GM12878 (cell line): ENCODE measurements around the gene SEMA3D. TPM values are rescaled to one million over a fixed set of nuclear protein-coding genes. Genes with fewer than 3 reads are reported as not detected.

Experiments used
- ATAC-seq: fragments of 200-7000 bp; cut with Tn5 transposase; 3 replicates; pipeline ENCODE4 v1.9.1; 2020; ENCODE audit warnings: mild to moderate bottlenecking, moderate library complexity
- BruUV-seq: library from RNA; stranded (reverse); fragments of 400-500 nt; replicated peaks from 2 replicates; lab custom pipeline; 2021; lab: Mats Ljungman, UMichigan
- CTCF ChIA-PET: fragments of 300-600 bp; sonication (Branson Sonifier 250); formaldehyde crosslinking; extraction: SDS; loops from one replicate; lab custom pipeline; 2021; ENCODE audit warnings: inconsistent platforms; lab: Yijun Ruan, JAX
- POLR2A ChIA-PET: fragments of 350-600 bp; formaldehyde crosslinking; extraction: SDS; loops from one replicate; lab custom pipeline; 2021; ENCODE audit warnings: inconsistent platforms; lab: Charles Lee
- RAD21 ChIA-PET: fragments of 300-600 bp; sonication (Branson Sonifier 250); formaldehyde crosslinking; loops from one replicate; lab custom pipeline; 2023; ENCODE audit warnings: antibody characterized with exemption; ENCODE audit not compliant: unreplicated experiment; lab: Charles Lee
- SMC1A ChIA-PET: fragments of 300-600 bp; sonication (Branson Sonifier 250); formaldehyde crosslinking; loops from one replicate; lab custom pipeline; 2023; ENCODE audit not compliant: unreplicated experiment, uncharacterized antibody; lab: Charles Lee
- DNase-seq: peaks from one replicate; pipeline ENCODE4 v3.0.0-alpha.2; 2011; ENCODE audit warnings: low read depth, low spot score
- FAIRE-seq: peaks from 3 replicates; lab custom pipeline; 2011; peaks lifted over from hg19 to GRCh38; lab: Jason Lieb, UNC
- H2AFZ ChIP-seq: 2 replicates; pipeline ENCODE4 v1.6.0; 2011; ENCODE audit warnings: low read depth, low read length, control low read depth; ENCODE audit not compliant: control insufficient read depth
- H3K27ac ChIP-seq: 2 replicates; pipeline ENCODE4 v1.5.1; 2011; ENCODE audit warnings: control low read depth; ENCODE audit not compliant: control insufficient read depth, insufficient read depth
- H3K27me3 ChIP-seq, 2 experiments: replicated peaks in 1 of 2; 2 replicates each; pipeline versions ENCODE4 v1.6.0 to v1.6.1; 2011; ENCODE audit warnings: low read length in 1 of 2; ENCODE audit not compliant: control insufficient read depth in 2 of 2, insufficient read depth in 2 of 2
- H3K36me3 ChIP-seq, 2 experiments: 2 replicates each; pipeline ENCODE4 v1.5.1; 2011; ENCODE audit warnings: low read length in 1 of 2; ENCODE audit not compliant: control insufficient read depth in 2 of 2, insufficient read depth in 2 of 2
- H3K4me1 ChIP-seq: 2 replicates; pipeline ENCODE4 v1.6.1; 2011; ENCODE audit warnings: mild to moderate bottlenecking, low read length, moderate library complexity, mixed read lengths; ENCODE audit not compliant: control insufficient read depth, insufficient read depth
- H3K4me2 ChIP-seq: 2 replicates; pipeline ENCODE4 v1.6.0; 2011; ENCODE audit warnings: control low read depth; ENCODE audit not compliant: control insufficient read depth, insufficient read depth
- H3K4me3 ChIP-seq: fragments of 200-600 bp; sonication (generic); 2 replicates; pipeline ENCODE4 v1.5.1; 2016
- H3K79me2 ChIP-seq: 2 replicates; pipeline ENCODE4 v1.6.0; 2011; ENCODE audit warnings: low read length; ENCODE audit not compliant: control insufficient read depth, insufficient read depth
- H3K9ac ChIP-seq: 2 replicates; pipeline ENCODE4 v1.8.0; 2011; ENCODE audit warnings: low read length, control low read depth, mixed read lengths; ENCODE audit not compliant: control insufficient read depth, insufficient read depth
- H3K9me3 ChIP-seq: replicated peaks from 3 replicates; pipeline ENCODE4 v1.5.1; 2011; ENCODE audit warnings: mild to moderate bottlenecking, low read length; ENCODE audit not compliant: control insufficient read depth, insufficient read depth
- H4K20me1 ChIP-seq: 2 replicates; pipeline ENCODE4 v1.6.0; 2011; ENCODE audit not compliant: control insufficient read depth, insufficient read depth
- BCLAF1 ChIP-seq: fragments of 450-650 bp; IDR thresholded peaks from 2 replicates; pipeline ENCODE4 v1.6.1; 2017; ENCODE audit warnings: antibody characterized with exemption, mild to moderate bottlenecking, moderate library complexity
- EGR1 ChIP-seq, 2 experiments: IDR thresholded peaks; 1 replicate in 1 of 2; 2 replicates in 1 of 2; pipeline ENCODE4 v1.6.1; 2011 to 2012; ENCODE audit warnings: low read depth in 2 of 2, low read length in 2 of 2, borderline replicate concordance in 1 of 2, mild to moderate bottlenecking in 1 of 2, moderate library complexity in 1 of 2
- ETV6 ChIP-seq, 2 experiments: fragments of 450-650 bp in 1 of 2; IDR thresholded peaks in 1 of 2; conservative IDR thresholded peaks in 1 of 2; 2 replicates each; pipeline ENCODE4 v1.6.1; 2014; ENCODE audit warnings: antibody characterized with exemption in 1 of 2, borderline replicate concordance in 1 of 2, low read depth in 1 of 2, mild to moderate bottlenecking in 1 of 2, moderate library complexity in 1 of 2
- GABPA ChIP-seq: IDR thresholded peaks from 2 replicates; pipeline ENCODE4 v1.6.1; 2014; ENCODE audit warnings: antibody characterized with exemption, low read depth, mild to moderate bottlenecking, inconsistent platforms
- KDM1A ChIP-seq: fragments of 200-600 bp; sonication (generic); IDR thresholded peaks from 2 replicates; pipeline ENCODE4 v1.6.1; 2016; ENCODE audit warnings: borderline replicate concordance
- MEF2B ChIP-seq: fragments of 450-650 bp; IDR thresholded peaks from 2 replicates; pipeline ENCODE4 v1.6.1; 2018; ENCODE audit warnings: mild to moderate bottlenecking, moderate library complexity; ENCODE audit not compliant: partially characterized antibody, poor library complexity, severe bottlenecking
- SP1 ChIP-seq: IDR thresholded peaks from one replicate; pipeline ENCODE4 v1.6.1; 2011; ENCODE audit warnings: low read depth, low read length
- STAT3 ChIP-seq: IDR thresholded peaks from 2 replicates; pipeline ENCODE4 v1.6.1; 2011; ENCODE audit warnings: low read depth, low read length, improper control_type of control experiment
- WGBS: methylation state at CpG from one replicate; pipeline ENCODE4 v1.1.6; 2016; ENCODE audit warnings: low lambda C conversion rate; ENCODE audit not compliant: insufficient replicate concordance, insufficient coverage; ENCODE audit errors: missing lambda C conversion rate; 5-methylcytosine and 5-hydroxymethylcytosine counted together
- in situ Hi-C: fragments of 300-500 bp; cut with MboI; formaldehyde crosslinking; loops from 9 replicates; pipeline ENCODE4 v1.14.3; 2018; ENCODE audit warnings: mixed read lengths
- intact Hi-C: fragments of 100-400 bp; cut with micrococcal nuclease; formaldehyde crosslinking; loops from one replicate; pipeline ENCODE4 v1.14.2; 2022; ENCODE audit not compliant: unreplicated experiment
- polyA plus RNA-seq, 11 experiments: library from polyadenylated mRNA; depleted of rRNA in 4 of 11; unstranded in 6 of 11; stranded (reverse) in 5 of 11; fragments of >200 nt; fragmentation: Nextera tagmentation in 4 of 11; fragmentation: Illumina TruSeq in 1 of 11; extraction: Ambion mirVana in 4 of 11; extraction: Trizol in 1 of 11; gene quantifications; 1 replicate in 1 of 11; 2 replicates in 10 of 11; pipeline versions ENCODE4 v1.2.1 to v1.2.3, GENCODE V29; 2011 to 2016; ENCODE audit warnings: inconsistent platforms in 2 of 11, missing spikeins in 2 of 11, low read depth in 1 of 11
- total RNA-seq, 4 experiments: library from RNA; depleted of rRNA in 3 of 4; stranded (reverse); fragments of >200 nt in 3 of 4; fragmentation: Illumina TruSeq in 1 of 4; extraction: Trizol in 1 of 4; gene quantifications; 2 replicates each; pipeline versions ENCODE4 v1.2.1 to v1.2.3, GENCODE V29; 2013 to 2021
- TF ChIP-seq, protein P1 (sequence below): fragments of 450-650 bp; formaldehyde crosslinking; IDR thresholded peaks from 2 replicates; pipeline ENCODE4 v1.4.0; 2022; ENCODE audit warnings: mild to moderate bottlenecking, moderate library complexity
- TF ChIP-seq, protein P2 (sequence below): fragments of 450-650 bp; IDR thresholded peaks from 2 replicates; pipeline ENCODE4 v1.6.1; 2018; ENCODE audit warnings: mild to moderate bottlenecking, low read depth, moderate library complexity; ENCODE audit not compliant: partially characterized antibody

Gene SEMA3D
- total and polyA plus RNA-seq, 10 of the 15 experiments (the other 5 are each of a cell fraction or from before 2014, with no cell fraction given), result 0.04 TPM; not detected in 9

DNA sequence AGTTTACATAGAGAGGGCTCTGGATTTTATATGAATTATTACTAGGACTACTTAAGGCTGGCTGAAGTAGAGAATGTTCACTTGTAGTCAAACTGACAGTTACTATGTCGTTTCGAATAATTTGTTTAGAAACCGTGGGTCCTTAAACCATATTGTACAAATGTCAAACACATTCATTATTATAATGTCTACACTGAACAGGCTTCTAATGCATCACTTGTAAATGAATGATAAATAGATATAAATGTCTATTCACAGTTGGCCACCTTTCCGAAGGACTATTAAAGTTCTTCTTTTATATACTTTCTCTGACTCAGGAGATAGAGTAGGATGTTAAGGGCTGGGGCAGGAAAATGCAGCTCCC, 95.3 kb downstream of the SEMA3D start (continued):
- TF ChIP-seq BCLAF1, result no peak

GRCh38 chr7:85090919-85091564, 95.8 kb downstream of the SEMA3D start:
- no TSS peak for BruUV-seq
- no peaks in the 10 kb centered on the region for H3K36me3 ChIP-seq
- no peaks in the 10 kb centered on the region for H3K27me3 ChIP-seq
- WGBS, result 10% methylated on average over 3 of the region's 3 CpGs
- H3K4me3 ChIP-seq, result no peak overlapping the region
- no peaks in the 10 kb centered on the region for H3K79me2 ChIP-seq
- DNase-seq (no peak), FAIRE-seq (no peak), ATAC-seq (no peak)
- H3K9ac ChIP-seq, result no peak overlapping the region
- SMC1A ChIA-PET, result no interaction called here
- in situ Hi-C loops, result no loop called here
- H3K4me2 ChIP-seq, result no peak overlapping the region
- H4K20me1 ChIP-seq, result no peaks in the 10 kb centered on the region
- no peaks in the 10 kb centered on the region for H3K4me1 ChIP-seq
- RAD21 ChIA-PET, result no interaction called here
- no peaks in the 10 kb centered on the region for H3K9me3 ChIP-seq
- CTCF ChIA-PET, result no interaction called here
- H3K27ac ChIP-seq, result no peak overlapping the region
- POLR2A ChIA-PET, result no interaction called here
- intact Hi-C loops, result no loop called here
- no peak overlapping the region for H2AFZ ChIP-seq
- no peak for TF ChIP-seq GABPA
- TF ChIP-seq, protein P1, sequence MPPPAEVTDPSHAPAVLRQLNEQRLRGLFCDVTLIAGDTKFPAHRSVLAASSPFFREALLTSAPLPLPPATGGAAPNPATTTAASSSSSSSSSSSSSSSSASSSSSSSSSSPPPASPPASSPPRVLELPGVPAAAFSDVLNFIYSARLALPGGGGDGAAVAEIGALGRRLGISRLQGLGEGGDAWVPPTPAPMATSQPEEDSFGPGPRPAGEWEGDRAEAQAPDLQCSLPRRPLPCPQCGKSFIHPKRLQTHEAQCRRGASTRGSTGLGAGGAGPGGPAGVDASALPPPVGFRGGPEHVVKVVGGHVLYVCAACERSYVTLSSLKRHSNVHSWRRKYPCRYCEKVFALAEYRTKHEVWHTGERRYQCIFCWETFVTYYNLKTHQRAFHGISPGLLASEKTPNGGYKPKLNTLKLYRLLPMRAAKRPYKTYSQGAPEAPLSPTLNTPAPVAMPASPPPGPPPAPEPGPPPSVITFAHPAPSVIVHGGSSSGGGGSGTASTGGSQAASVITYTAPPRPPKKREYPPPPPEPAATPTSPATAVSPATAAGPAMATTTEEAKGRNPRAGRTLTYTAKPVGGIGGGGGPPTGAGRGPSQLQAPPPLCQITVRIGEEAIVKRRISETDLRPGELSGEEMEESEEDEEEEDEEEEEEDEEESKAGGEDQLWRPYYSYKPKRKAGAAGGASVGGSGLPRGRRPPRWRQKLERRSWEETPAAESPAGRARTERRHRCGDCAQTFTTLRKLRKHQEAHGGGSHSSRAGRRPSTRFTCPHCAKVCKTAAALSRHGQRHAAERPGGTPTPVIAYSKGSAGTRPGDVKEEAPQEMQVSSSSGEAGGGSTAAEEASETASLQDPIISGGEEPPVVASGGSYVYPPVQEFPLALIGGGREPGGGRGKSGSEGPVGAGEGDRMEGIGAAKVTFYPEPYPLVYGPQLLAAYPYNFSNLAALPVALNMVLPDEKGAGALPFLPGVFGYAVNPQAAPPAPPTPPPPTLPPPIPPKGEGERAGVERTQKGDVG (CRISPR knock-in tag), result no peak
- no peak for TF ChIP-seq SP1
- TF ChIP-seq, protein P2, sequence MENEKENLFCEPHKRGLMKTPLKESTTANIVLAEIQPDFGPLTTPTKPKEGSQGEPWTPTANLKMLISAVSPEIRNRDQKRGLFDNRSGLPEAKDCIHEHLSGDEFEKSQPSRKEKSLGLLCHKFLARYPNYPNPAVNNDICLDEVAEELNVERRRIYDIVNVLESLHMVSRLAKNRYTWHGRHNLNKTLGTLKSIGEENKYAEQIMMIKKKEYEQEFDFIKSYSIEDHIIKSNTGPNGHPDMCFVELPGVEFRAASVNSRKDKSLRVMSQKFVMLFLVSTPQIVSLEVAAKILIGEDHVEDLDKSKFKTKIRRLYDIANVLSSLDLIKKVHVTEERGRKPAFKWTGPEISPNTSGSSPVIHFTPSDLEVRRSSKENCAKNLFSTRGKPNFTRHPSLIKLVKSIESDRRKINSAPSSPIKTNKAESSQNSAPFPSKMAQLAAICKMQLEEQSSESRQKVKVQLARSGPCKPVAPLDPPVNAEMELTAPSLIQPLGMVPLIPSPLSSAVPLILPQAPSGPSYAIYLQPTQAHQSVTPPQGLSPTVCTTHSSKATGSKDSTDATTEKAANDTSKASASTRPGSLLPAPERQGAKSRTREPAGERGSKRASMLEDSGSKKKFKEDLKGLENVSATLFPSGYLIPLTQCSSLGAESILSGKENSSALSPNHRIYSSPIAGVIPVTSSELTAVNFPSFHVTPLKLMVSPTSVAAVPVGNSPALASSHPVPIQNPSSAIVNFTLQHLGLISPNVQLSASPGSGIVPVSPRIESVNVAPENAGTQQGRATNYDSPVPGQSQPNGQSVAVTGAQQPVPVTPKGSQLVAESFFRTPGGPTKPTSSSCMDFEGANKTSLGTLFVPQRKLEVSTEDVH, result no peak
- TF ChIP-seq MEF2B, result no peak
- no peak for TF ChIP-seq STAT3
- TF ChIP-seq ETV6 (conservative IDR thresholded peaks at IDR 0.05 in 1 of 2, IDR thresholded peaks at IDR 0.05 in 1 of 2; ENCODE audit: borderline replicate concordance in 1 of 2, low read depth in 1 of 2), result no peak
- no peak for TF ChIP-seq KDM1A
- TF ChIP-seq EGR1 (IDR thresholded peaks at IDR 0.05; ENCODE audit: borderline replicate concordance in 1 of 2, low read depth in 2 of 2, low read length in 2 of 2), result no peak
